Sigmoid colon (tissue), 7 donors: Measurements from ENCODE around the gene NEUROG1. TPM values are rescaled to one million over a fixed set of nuclear protein-coding genes. Genes with fewer than 3 reads are reported as not detected.
A peak's percentile ranks its signal among the peaks of the same experiment; 100 is the strongest.

Experiments
- DNase-seq: peaks from one replicate; pipeline ENCODE4 v3.0.0-alpha.2; 2019
- H3K27ac ChIP-seq, 4 donors: fragments of 200-600 bp; sonication (generic); one replicate each; pipeline ENCODE4 v1.5.1; 2016 to 2019; ENCODE audit warnings: mild to moderate bottlenecking in 1 of 4
- H3K27me3 ChIP-seq, 3 donors: fragments of 200-600 bp; sonication (generic); one replicate each; pipeline ENCODE4 v1.5.1; 2019; ENCODE audit warnings: mild to moderate bottlenecking in 1 of 3
- H3K36me3 ChIP-seq, 4 donors: fragments of 200-600 bp; sonication (generic); one replicate each; pipeline ENCODE4 v1.5.1; 2016 to 2019
- H3K4me1 ChIP-seq, 4 donors: fragments of 200-600 bp; sonication (generic); one replicate each; pipeline ENCODE4 v1.5.1; 2017 to 2019
- H3K4me3 ChIP-seq, 4 donors: fragments of 200-600 bp; sonication (generic); one replicate each; pipeline ENCODE4 v1.5.1; 2017 to 2019; ENCODE audit warnings: mild to moderate bottlenecking in 2 of 4, moderate library complexity in 1 of 4
- H3K9me3 ChIP-seq, 4 donors: fragments of 200-600 bp in 3 of 4; sonication (generic) in 3 of 4; one replicate each; pipeline versions ENCODE4 v1.5.1 to v1.6.1; 2013 to 2019
- EP300 ChIP-seq, 4 donors: sonication (generic); formaldehyde crosslinking; IDR thresholded peaks; one replicate each; pipeline ENCODE4 v1.6.1; 2017; ENCODE audit warnings: antibody characterized with exemption in 4 of 4
- POLR2A ChIP-seq, 2 donors: fragments of 450-650 bp; IDR thresholded peaks; one replicate each; pipeline ENCODE4 v1.6.1; 2016; ENCODE audit warnings: antibody characterized with exemption in 2 of 2, mild to moderate bottlenecking in 2 of 2, moderate library complexity in 2 of 2
- POLR2AphosphoS5 ChIP-seq, 4 donors: sonication (generic); formaldehyde crosslinking; IDR thresholded peaks; one replicate each; pipeline ENCODE4 v1.6.1; 2017; ENCODE audit warnings: antibody characterized with exemption in 4 of 4
- WGBS, 2 donors: extraction: QIAGEN DNeasy Blood & Tissue Kit; methylation state at CpG; one replicate each; pipeline ENCODE4 v1.1.7; 2013; 5-methylcytosine and 5-hydroxymethylcytosine counted together
- intact Hi-C: fragments of 100-400 bp; cut with DNase I; formaldehyde crosslinking; loops from one replicate; pipeline ENCODE4 v1.15.1; 2023
- polyA plus RNA-seq, 3 donors: library from polyadenylated mRNA; stranded (reverse); fragments of 200-250 nt; gene quantifications; one replicate each; pipeline ENCODE4 v1.2.3, GENCODE V29; 2013
- total RNA-seq, 4 donors: library from RNA; depleted of rRNA; stranded (reverse); fragments of >200 nt; gene quantifications; one replicate each; pipeline ENCODE4 v1.1.0, GENCODE V29; 2016
- TF ChIP-seq, protein P1 (sequence below), 4 experiments: fragments of 450-650 bp in 3 of 4; fragments of 200-600 bp in 1 of 4; IDR thresholded peaks; one replicate each; pipeline ENCODE4 v1.5.1; 2016 to 2019; ENCODE audit warnings: antibody characterized with exemption in 4 of 4, mild to moderate bottlenecking in 3 of 4, moderate library complexity in 2 of 4
- donor health status: healthy with polysubstance abuse.
- donor health status: Bipolar disorder and iron deficiency.
- donor health status: healthy.

The NEUROG1 gene
- total and polyA plus RNA-seq, 7 donors = not detected

DNA sequence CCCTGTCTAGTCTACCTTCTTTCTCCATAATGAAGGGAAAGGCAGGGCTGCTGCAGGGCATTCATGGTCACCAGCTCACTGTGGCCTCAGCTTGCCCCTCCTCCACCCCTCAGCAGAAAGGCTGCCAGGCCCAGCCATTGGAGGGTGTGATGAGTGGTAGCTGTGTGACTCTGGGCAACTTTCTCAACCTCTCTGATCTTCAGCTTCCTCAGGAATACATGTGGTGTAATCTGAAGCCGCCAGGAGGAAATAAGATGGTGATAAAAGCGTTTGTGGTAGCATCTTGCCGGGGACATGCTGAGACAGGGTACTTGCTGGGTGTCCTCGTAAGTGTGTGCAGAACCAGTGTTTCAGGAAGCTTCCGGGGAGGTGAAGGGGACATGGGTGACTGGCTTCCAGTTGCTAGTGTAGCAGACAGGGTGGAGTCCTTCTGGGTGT lies 33.2 kb upstream of the NEUROG1 start:
- no peaks in the 10 kb centered on the region for H3K4me1 ChIP-seq
- peaks cover 0 to 4% (median 0%) of the 10 kb centered on the region in 3 donors for H3K27me3 ChIP-seq
- no peaks in the 10 kb centered on the region for H3K9me3 ChIP-seq
- no peak for DNase-seq
- no peak overlapping the region for H3K4me3 ChIP-seq
- TF ChIP-seq POLR2AphosphoS5 (IDR thresholded peaks at IDR 0.05) = no peak
- H3K27ac ChIP-seq = no peak overlapping the region
- H3K36me3 ChIP-seq = no peaks in the 10 kb centered on the region
- WGBS, 2 donors = 73 to 76% methylated on average over 5 of the region's 5 CpGs
- intact Hi-C loops = loop anchor here (10.0 kb wide), 1 partner anchor 646 kb away; no protein-coding TSS in a partner anchor

DNA sequence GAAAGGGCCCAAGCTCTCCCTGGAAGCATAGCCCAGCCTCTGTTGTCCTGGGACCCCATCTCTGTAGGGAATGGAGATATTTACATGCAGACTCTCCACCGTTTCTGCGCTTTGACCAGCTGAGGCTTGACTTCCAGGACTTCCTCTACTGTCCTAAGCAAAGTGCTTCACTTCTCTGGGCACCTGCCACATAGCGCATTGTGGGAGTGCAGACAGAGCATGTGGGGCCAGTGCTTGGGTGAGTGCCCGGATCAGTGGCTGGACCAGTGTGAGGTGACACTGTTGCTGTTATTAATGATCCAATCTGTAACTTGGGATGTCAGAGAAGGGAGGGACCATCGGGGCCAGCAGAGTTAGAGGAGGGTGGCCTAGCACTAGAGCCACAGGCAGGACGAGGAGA lies 32.5 kb upstream of the NEUROG1 start:
- Histone ChIP-seq H3K9me3 (no peaks in the 10 kb centered on the region), H3K27me3 (peaks cover 0 to 4% (median 0%) of the 10 kb centered on the region in 3 donors), H3K4me1 (no peaks in the 10 kb centered on the region), H3K36me3 (no peaks in the 10 kb centered on the region), H3K27ac (no peak overlapping the region), H3K4me3 (no peak overlapping the region)
- intact Hi-C loops = loop anchor here (10.0 kb wide), 1 partner anchor 647 kb away; no protein-coding TSS in a partner anchor
- DNase-seq = peak; percentile 40
- WGBS, 2 donors = 78 to 82% methylated on average over 6 of the region's 6 CpGs
- TF ChIP-seq EP300 (IDR thresholded peaks at IDR 0.05) = no peak
- TF ChIP-seq POLR2AphosphoS5 (IDR thresholded peaks at IDR 0.05) = no peak
- TF ChIP-seq, protein P1, sequence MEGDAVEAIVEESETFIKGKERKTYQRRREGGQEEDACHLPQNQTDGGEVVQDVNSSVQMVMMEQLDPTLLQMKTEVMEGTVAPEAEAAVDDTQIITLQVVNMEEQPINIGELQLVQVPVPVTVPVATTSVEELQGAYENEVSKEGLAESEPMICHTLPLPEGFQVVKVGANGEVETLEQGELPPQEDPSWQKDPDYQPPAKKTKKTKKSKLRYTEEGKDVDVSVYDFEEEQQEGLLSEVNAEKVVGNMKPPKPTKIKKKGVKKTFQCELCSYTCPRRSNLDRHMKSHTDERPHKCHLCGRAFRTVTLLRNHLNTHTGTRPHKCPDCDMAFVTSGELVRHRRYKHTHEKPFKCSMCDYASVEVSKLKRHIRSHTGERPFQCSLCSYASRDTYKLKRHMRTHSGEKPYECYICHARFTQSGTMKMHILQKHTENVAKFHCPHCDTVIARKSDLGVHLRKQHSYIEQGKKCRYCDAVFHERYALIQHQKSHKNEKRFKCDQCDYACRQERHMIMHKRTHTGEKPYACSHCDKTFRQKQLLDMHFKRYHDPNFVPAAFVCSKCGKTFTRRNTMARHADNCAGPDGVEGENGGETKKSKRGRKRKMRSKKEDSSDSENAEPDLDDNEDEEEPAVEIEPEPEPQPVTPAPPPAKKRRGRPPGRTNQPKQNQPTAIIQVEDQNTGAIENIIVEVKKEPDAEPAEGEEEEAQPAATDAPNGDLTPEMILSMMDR (IDR thresholded peaks at IDR 0.05) = no peak
- TF ChIP-seq POLR2A (IDR thresholded peaks at IDR 0.05) = no peak

DNA sequence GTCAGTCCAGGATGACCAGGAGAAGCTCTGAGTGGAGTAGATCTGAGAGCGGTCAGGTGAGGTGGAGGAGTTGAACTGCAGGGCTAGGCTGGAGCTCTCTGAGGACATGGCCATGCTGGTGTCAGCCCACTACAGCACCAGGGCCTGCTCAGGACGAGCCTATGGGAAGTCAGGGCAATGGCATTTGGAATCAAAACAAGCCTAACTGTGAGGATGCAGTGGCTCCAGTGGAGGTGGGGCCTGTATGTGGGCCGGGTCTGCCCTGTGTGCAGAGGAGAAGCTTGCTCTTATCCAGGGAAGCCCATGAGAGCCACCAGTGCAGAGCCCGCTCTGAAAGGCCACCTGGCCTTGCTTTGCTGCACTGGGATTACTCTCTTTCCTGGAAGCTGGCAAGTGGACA lies 31.9 kb upstream of the NEUROG1 start:
- no peaks in the 10 kb centered on the region for H3K9me3 ChIP-seq
- DNase-seq = peak; percentile 42
- intact Hi-C loops = loop anchor here (10.0 kb wide), 1 partner anchor 647 kb away; no protein-coding TSS in a partner anchor
- H3K4me3 ChIP-seq = no peak overlapping the region
- H3K4me1 ChIP-seq = no peaks in the 10 kb centered on the region
- peaks cover 0 to 4% (median 0%) of the 10 kb centered on the region in 3 donors for H3K27me3 ChIP-seq
- H3K36me3 ChIP-seq = no peaks in the 10 kb centered on the region
- TF ChIP-seq EP300 (IDR thresholded peaks at IDR 0.05) (no peak), POLR2AphosphoS5 (IDR thresholded peaks at IDR 0.05) (no peak), POLR2A (IDR thresholded peaks at IDR 0.05) (no peak)
- TF ChIP-seq, protein P1 (IDR thresholded peaks at IDR 0.05) = no peak
- no peak overlapping the region for H3K27ac ChIP-seq
- 76 to 77% methylated on average over 4 of the region's 4 CpGs for WGBS, 2 donors

DNA sequence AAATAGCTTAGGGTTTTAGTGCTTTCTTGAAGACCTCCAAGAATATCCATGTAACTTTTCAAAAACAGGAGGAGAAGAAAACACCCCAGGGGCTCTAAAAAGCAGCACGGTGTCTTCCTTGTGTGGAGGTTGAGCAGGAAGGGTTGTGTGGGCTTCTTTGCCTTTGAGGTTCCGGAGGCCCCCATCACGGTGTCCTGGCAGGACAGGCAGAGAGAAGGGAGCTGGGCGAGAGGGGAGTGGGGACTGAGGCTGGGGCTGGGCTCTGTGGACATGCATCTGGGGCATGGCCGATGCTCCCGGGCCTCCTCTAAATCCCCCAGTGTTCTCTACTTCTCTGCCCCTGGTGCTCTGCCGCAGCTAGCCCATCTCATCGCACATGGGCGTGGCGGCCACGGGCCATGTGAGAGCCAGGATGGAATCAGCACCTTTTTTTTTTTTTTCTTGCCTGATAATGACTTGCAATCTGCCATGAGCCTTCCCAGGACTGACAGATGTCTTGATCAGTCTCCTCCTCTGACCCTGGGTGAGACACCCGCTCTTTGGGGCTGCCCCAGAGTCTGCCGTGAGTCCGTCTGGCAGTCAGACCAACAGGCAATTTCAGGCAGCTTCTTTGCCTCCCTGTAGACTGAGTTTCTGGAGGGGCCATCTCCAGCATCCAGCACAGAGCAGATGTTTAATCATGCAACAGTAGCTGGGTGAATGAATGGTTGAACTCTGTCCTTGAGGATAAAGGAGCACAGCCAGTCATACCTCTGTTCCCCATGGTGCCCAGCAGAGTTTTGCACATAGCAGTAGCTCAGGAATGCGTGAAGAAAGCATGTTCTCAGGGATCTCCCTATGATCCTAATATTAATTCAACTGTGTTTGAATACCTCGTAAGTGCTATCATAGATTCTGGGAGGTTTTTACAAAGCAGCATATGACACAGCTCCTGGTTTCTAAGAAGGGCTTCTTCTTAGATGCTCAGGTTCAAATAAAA lies 30.9 kb upstream of the NEUROG1 start:
- H3K36me3 ChIP-seq = no peaks in the 10 kb centered on the region
- intact Hi-C loops = loop anchor here (10.0 kb wide), 1 partner anchor 648 kb away; no protein-coding TSS in a partner anchor
- H3K27ac ChIP-seq = no peak overlapping the region
- H3K4me1 ChIP-seq = no peaks in the 10 kb centered on the region
- WGBS, 2 donors = 83 to 88% methylated on average over 16 of the region's 16 CpGs
- no peaks in the 10 kb centered on the region for H3K9me3 ChIP-seq
- no peaks in the 10 kb centered on the region for H3K27me3 ChIP-seq
- DNase-seq = peak; percentile 32
- no peak overlapping the region for H3K4me3 ChIP-seq
- no peak for TF ChIP-seq EP300 (IDR thresholded peaks at IDR 0.05)
- TF ChIP-seq, protein P1 (IDR thresholded peaks at IDR 0.05) = no peak
- no peak for TF ChIP-seq POLR2A (IDR thresholded peaks at IDR 0.05)
- TF ChIP-seq POLR2AphosphoS5 (IDR thresholded peaks at IDR 0.05) = no peak
